ENCODE results near the gene TSLP. TPM values are rescaled to one million over a fixed set of nuclear protein-coding genes. Genes with fewer than 3 reads are reported as not detected.

TSLP gene
- total RNA-seq, 1 experiment from 2014 or later: not detected

DNA sequence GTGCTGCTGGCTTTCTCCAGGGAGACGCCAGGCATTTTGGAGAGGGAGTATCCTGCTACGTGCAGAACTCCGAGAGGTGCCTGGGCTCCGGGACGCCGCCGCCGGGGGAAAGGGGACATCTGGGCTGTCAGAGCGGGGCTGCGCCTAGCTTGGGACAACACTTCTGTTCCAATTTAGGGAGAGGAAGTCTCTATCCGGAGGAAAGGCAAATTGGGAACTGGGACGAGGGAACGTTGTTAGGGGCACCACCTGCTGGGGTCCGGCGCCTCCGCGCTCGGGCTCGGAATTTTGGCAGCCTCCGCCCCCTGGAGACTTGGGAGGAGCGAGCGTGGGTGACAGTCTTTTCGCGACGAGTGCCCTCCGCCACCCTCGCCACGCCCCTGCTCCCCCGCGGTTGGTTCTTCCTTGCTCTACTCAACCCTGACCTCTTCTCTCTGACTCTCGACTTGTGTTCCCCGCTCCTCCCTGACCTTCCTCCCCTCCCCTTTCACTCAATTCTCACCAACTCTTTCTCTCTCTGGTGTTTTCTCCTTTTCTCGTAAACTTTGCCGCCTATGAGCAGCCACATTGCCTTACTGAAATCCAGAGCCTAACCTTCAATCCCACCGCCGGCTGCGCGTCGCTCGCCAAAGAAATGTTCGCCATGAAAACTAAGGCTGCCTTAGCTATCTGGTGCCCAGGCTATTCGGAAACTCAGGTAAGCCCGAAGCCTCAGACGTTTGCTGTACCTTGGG, 1.6 kb downstream of the TSLP start:
- TF ChIP-seq, protein P1, sequence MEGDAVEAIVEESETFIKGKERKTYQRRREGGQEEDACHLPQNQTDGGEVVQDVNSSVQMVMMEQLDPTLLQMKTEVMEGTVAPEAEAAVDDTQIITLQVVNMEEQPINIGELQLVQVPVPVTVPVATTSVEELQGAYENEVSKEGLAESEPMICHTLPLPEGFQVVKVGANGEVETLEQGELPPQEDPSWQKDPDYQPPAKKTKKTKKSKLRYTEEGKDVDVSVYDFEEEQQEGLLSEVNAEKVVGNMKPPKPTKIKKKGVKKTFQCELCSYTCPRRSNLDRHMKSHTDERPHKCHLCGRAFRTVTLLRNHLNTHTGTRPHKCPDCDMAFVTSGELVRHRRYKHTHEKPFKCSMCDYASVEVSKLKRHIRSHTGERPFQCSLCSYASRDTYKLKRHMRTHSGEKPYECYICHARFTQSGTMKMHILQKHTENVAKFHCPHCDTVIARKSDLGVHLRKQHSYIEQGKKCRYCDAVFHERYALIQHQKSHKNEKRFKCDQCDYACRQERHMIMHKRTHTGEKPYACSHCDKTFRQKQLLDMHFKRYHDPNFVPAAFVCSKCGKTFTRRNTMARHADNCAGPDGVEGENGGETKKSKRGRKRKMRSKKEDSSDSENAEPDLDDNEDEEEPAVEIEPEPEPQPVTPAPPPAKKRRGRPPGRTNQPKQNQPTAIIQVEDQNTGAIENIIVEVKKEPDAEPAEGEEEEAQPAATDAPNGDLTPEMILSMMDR (IDR thresholded peaks at IDR 0.05): no peak
- TF ChIP-seq SIN3A (IDR thresholded peaks at IDR 0.05; ENCODE audit: borderline replicate concordance, insufficient read depth, low read depth, low read length) (no peak), REST (IDR thresholded peaks at IDR 0.05; ENCODE audit: insufficient read depth in 1 of 2, low read depth in 2 of 2, low read length in 1 of 2) (no peak), TCF7L2 (IDR thresholded peaks at IDR 0.05; ENCODE audit: low read depth, low read length) (no peak), POLR2AphosphoS5 (IDR thresholded peaks at IDR 0.05; ENCODE audit: low read depth, low read length) (no peak)
- no TSS peak for BruUV-seq (replicated peaks)
- Histone ChIP-seq H3K9me3 (ENCODE audit: control insufficient read depth, insufficient read depth, low read depth, low read length) (no peaks in the 10 kb centered on the region), H3K36me3 (ENCODE audit: control insufficient read depth, insufficient read depth, low read length) (no peaks in the 10 kb centered on the region), H3K27me3 (ENCODE audit: control insufficient read depth, insufficient read depth, low read length) (peaks cover 27% of the 10 kb centered on the region), H3K4me1 (ENCODE audit: control insufficient read depth, insufficient read depth, low read length) (0 out of 2 replicates have a peak, but pooled peaks cover 5% of the 10 kb centered on the region), H3K4me3 (ENCODE audit: low read depth in 2 of 2, low read length in 2 of 2) (peak overlapping the region; percentile 40 to 58), H3K27ac (ENCODE audit: low read length) (no peak overlapping the region)
- intact Hi-C loops (cut with micrococcal nuclease; ENCODE audit: unreplicated experiment) (no loop called here), in situ Hi-C loops (cut with HindIII; ENCODE audit: low pct_unique_long_range_greater_than_20kb, low sequenced_read_pairs) (no loop called here)
- ATAC-seq (peak; percentile 82), DNase-seq (ENCODE audit: low read depth, low spot score) (no peak)
- POLR2A ChIA-PET: no interaction called here
- CTCF ChIA-PET: no interaction called here

GRCh38 chr5:111074244-111074643, 2.7 kb downstream of the TSLP start:
- Histone ChIP-seq H3K27me3 (ENCODE audit: control insufficient read depth, insufficient read depth, low read length) (peaks cover 27% of the 10 kb centered on the region), H3K27ac (ENCODE audit: low read length) (no peak overlapping the region), H3K4me1 (ENCODE audit: control insufficient read depth, insufficient read depth, low read length) (0 out of 2 replicates have a peak, but pooled peaks cover 5% of the 10 kb centered on the region), H3K36me3 (ENCODE audit: control insufficient read depth, insufficient read depth, low read length) (no peaks in the 10 kb centered on the region), H3K9me3 (ENCODE audit: control insufficient read depth, insufficient read depth, low read depth, low read length) (no peaks in the 10 kb centered on the region), H3K4me3 (ENCODE audit: low read depth in 2 of 2, low read length in 2 of 2) (no peak overlapping the region; a peak in 1 of 4 replicates)
- BruUV-seq (replicated peaks): no TSS peak
- ATAC-seq (no peak), DNase-seq (ENCODE audit: low read depth, low spot score) (no peak)
- ChIA-PET CTCF (no interaction called here), POLR2A (no interaction called here)
- TF ChIP-seq SIN3A (IDR thresholded peaks at IDR 0.05; ENCODE audit: borderline replicate concordance, insufficient read depth, low read depth, low read length): no peak
- in situ Hi-C loops (cut with HindIII; ENCODE audit: low pct_unique_long_range_greater_than_20kb, low sequenced_read_pairs): no loop called here
- intact Hi-C loops (cut with micrococcal nuclease; ENCODE audit: unreplicated experiment): no loop called here

- intact Hi-C loops (cut with micrococcal nuclease; ENCODE audit: unreplicated experiment) (no loop called here), in situ Hi-C loops (cut with HindIII; ENCODE audit: low pct_unique_long_range_greater_than_20kb, low sequenced_read_pairs) (no loop called here)
- no peaks in the 10 kb centered on the region for H3K36me3 ChIP-seq (ENCODE audit: control insufficient read depth, insufficient read depth, low read length)
- no peak; the same call in 1 of the 2 replicates for ATAC-seq
- no peaks in the 10 kb centered on the region for H3K9me3 ChIP-seq (ENCODE audit: control insufficient read depth, insufficient read depth, low read depth, low read length)
- H3K4me1 ChIP-seq (ENCODE audit: control insufficient read depth, insufficient read depth, low read length): 0 out of 2 replicates have a peak, but pooled peaks cover 5% of the 10 kb centered on the region
- ChIA-PET CTCF (no interaction called here), POLR2A (no interaction called here)
- DNase-seq (ENCODE audit: low read depth, low spot score): no peak
- BruUV-seq (replicated peaks): no TSS peak
- no peak for TF ChIP-seq REST (IDR thresholded peaks at IDR 0.05; ENCODE audit: insufficient read depth in 1 of 2, low read depth in 2 of 2, low read length in 1 of 2)
- TF ChIP-seq POLR2AphosphoS5 (IDR thresholded peaks at IDR 0.05; ENCODE audit: low read depth, low read length): no peak
- TF ChIP-seq TCF7L2 (IDR thresholded peaks at IDR 0.05; ENCODE audit: low read depth, low read length): no peak
- TF ChIP-seq SIN3A (IDR thresholded peaks at IDR 0.05; ENCODE audit: borderline replicate concordance, insufficient read depth, low read depth, low read length): no peak
- TF ChIP-seq, protein P1 (IDR thresholded peaks at IDR 0.05): no peak
- H3K27me3 ChIP-seq (ENCODE audit: control insufficient read depth, insufficient read depth, low read length): peaks cover 30% of the 10 kb centered on the region
- H3K4me3 ChIP-seq (ENCODE audit: low read depth in 2 of 2, low read length in 2 of 2): no peak overlapping the region
- no peak overlapping the region for H3K27ac ChIP-seq (ENCODE audit: low read length)
Observed at GRCh38 chr5:111075520-111075919, 4.0 kb downstream of the TSLP start.

Measured in Panc1 (cell line).